B cell (primary cell): Measurements from ENCODE around the gene KLF1.

Experiments used
- EZH2 ChIP-seq: IDR thresholded peaks from 2 replicates; pipeline ENCODE4 v1.6.1; 2012; ENCODE audit warnings: borderline replicate concordance, low read depth, mild to moderate bottlenecking, moderate library complexity, low read length; ENCODE audit not compliant: insufficient read depth, poor library complexity, severe bottlenecking
- TF ChIP-seq, protein P1 (sequence below): fragments of 200-600 bp; IDR thresholded peaks from one replicate; pipeline ENCODE4 v1.8.0; 2022; ENCODE audit warnings: antibody characterized with exemption, mild to moderate bottlenecking

DNA sequence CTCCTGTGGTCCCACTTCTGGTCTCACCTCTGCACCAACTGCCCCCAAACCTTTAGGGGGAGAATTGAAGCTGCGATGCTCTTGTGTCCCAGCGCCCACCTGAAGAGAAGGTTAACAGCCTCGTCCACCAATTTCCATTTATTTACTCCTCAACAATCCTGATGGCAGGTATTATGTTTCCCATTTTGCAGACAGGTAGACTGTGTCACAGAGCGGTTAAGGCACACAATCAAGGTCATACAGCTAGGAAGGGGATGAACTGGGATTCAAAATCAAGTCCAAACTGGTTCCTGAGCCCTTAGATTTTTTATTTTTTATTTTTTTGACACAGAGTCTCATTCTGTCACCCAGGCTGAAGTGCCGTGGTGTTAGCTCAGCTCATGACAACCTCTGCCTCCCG lies 11.9 kb downstream of the KLF1 start:
- TF ChIP-seq, protein P1, sequence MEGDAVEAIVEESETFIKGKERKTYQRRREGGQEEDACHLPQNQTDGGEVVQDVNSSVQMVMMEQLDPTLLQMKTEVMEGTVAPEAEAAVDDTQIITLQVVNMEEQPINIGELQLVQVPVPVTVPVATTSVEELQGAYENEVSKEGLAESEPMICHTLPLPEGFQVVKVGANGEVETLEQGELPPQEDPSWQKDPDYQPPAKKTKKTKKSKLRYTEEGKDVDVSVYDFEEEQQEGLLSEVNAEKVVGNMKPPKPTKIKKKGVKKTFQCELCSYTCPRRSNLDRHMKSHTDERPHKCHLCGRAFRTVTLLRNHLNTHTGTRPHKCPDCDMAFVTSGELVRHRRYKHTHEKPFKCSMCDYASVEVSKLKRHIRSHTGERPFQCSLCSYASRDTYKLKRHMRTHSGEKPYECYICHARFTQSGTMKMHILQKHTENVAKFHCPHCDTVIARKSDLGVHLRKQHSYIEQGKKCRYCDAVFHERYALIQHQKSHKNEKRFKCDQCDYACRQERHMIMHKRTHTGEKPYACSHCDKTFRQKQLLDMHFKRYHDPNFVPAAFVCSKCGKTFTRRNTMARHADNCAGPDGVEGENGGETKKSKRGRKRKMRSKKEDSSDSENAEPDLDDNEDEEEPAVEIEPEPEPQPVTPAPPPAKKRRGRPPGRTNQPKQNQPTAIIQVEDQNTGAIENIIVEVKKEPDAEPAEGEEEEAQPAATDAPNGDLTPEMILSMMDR: no peak
- TF ChIP-seq EZH2: no peak
